Kidney (tissue), 14 donors: Measurements from ENCODE around the gene CUL3. TPM values are rescaled to one million over a fixed set of nuclear protein-coding genes. Genes with fewer than 3 reads are reported as not detected.

ENCODE experiments used
- DNase-seq, 5 donors: peaks; one replicate each; pipeline ENCODE4 v3.0.0-alpha.2; 2013 to 2020
- FAIRE-seq: peaks from 2 replicates; lab custom pipeline; 2012; peaks lifted over from hg19 to GRCh38; lab: Jason Lieb, UNC
- H3K27ac ChIP-seq, 2 donors: one replicate each; pipeline ENCODE4 v1.7.0; 2013; ENCODE audit warnings: low read depth in 2 of 2, low read length in 2 of 2, inconsistent platforms in 1 of 2
- H3K27me3 ChIP-seq: one replicate; pipeline ENCODE4 v1.7.1; 2013; ENCODE audit warnings: low read length, inconsistent platforms; ENCODE audit not compliant: control insufficient read depth, insufficient read depth
- H3K36me3 ChIP-seq, 3 donors: one replicate each; pipeline versions ENCODE4 v1.7.0 to v1.7.1; 2013; ENCODE audit warnings: low read length in 3 of 3, control low read depth in 1 of 3, inconsistent platforms in 1 of 3; ENCODE audit not compliant: insufficient read depth in 3 of 3, control insufficient read depth in 2 of 3
- H3K4me1 ChIP-seq, 3 donors: one replicate each; pipeline versions ENCODE4 v1.7.0 to v1.7.1; 2013; ENCODE audit warnings: low read length in 3 of 3, inconsistent platforms in 1 of 3, low read depth in 1 of 3; ENCODE audit not compliant: control insufficient read depth in 2 of 3, insufficient read depth in 2 of 3
- H3K4me3 ChIP-seq, 3 donors: one replicate each; pipeline versions ENCODE4 v1.7.0 to v1.8.1; 2013; ENCODE audit warnings: low read length in 3 of 3, control low read depth in 1 of 3, inconsistent platforms in 1 of 3
- H3K9ac ChIP-seq, 3 donors: one replicate each; pipeline versions ENCODE4 v1.7.0 to v1.7.1; 2013; ENCODE audit warnings: low read length in 3 of 3, control low read depth in 1 of 3, inconsistent platforms in 1 of 3
- H3K9me3 ChIP-seq, 3 donors: one replicate each; pipeline versions ENCODE4 v1.7.0 to v1.7.1; 2013; ENCODE audit warnings: low read length in 3 of 3, control low read depth in 1 of 3, inconsistent platforms in 1 of 3; ENCODE audit not compliant: control insufficient read depth in 2 of 3, insufficient read depth in 1 of 3
- intact Hi-C: fragments of 100-400 bp; cut with DNase I; formaldehyde crosslinking; loops from one replicate; pipeline ENCODE4 v1.11.1; 2022
- polyA plus RNA-seq: library from polyadenylated mRNA; stranded (reverse); fragments of 350-450 nt; fragmentation: Illumina TruSeq; extraction: RNeasy Lipid Tissue Mini Kit (QIAGEN cat#74804); gene quantifications from one replicate; pipeline ENCODE4 v1.2.3, GENCODE V29; 2014; ENCODE audit warnings: low read depth, low replicate concordance; ENCODE audit not compliant: insufficient read depth
- total RNA-seq: library from RNA; stranded (reverse); fragmentation: NEBNext Ultra II Directional; extraction: Animal tissue kit (Norgen Biotek cat#: 25700); gene quantifications from one replicate; pipeline ENCODE4 v1.2.1, GENCODE V29; 2021
- TF ChIP-seq, protein P1 (sequence below): IDR thresholded peaks from 3 replicates; pipeline ENCODE4 v1.5.1; 2012; ENCODE audit warnings: mild to moderate bottlenecking, moderate library complexity, borderline replicate concordance; ENCODE audit not compliant: insufficient read depth; ENCODE audit errors: extremely low read depth
- donor health status: control.
- donor health status: control.
- donor health status: control.
- donor health status: control.
- donor health status: control.
- donor health status: DM: yes; HTN: yes; CAD: no.
- donor health status: Normal renal cell carcinoma (clear cell type).

CUL3 gene
- total and polyA plus RNA-seq, 2 donors from 2014 or later: 78.5 to 81.2 TPM

DNA sequence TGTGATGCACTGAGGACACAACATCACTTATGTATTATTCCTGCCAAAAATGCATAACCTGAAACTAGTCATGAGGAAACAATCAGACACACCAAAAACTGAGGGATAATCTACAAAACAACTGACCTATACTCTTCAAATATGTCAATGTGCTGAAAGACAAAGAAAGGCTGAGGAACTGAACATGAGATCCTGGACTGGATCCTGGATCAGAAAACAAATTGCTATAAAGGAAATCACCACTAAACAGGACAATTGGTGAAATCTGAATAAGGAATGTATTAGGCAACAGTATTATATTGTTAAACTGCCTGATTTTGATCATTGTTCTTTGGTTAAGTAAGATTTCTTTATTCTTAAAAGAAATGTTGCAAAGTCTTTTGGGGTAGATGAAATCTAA is 28.8 kb downstream of the CUL3 start:
- no peak for DNase-seq
- TF ChIP-seq, protein P1, sequence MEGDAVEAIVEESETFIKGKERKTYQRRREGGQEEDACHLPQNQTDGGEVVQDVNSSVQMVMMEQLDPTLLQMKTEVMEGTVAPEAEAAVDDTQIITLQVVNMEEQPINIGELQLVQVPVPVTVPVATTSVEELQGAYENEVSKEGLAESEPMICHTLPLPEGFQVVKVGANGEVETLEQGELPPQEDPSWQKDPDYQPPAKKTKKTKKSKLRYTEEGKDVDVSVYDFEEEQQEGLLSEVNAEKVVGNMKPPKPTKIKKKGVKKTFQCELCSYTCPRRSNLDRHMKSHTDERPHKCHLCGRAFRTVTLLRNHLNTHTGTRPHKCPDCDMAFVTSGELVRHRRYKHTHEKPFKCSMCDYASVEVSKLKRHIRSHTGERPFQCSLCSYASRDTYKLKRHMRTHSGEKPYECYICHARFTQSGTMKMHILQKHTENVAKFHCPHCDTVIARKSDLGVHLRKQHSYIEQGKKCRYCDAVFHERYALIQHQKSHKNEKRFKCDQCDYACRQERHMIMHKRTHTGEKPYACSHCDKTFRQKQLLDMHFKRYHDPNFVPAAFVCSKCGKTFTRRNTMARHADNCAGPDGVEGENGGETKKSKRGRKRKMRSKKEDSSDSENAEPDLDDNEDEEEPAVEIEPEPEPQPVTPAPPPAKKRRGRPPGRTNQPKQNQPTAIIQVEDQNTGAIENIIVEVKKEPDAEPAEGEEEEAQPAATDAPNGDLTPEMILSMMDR: no peak
- Histone ChIP-seq H3K9me3 (no peaks in the 10 kb centered on the region), H3K27ac (no peak overlapping the region), H3K4me3 (no peak overlapping the region), H3K4me1 (peaks cover 0 to 2% (median 0%) of the 10 kb centered on the region in 3 donors), H3K36me3 (no peaks in the 10 kb centered on the region), H3K9ac (no peak overlapping the region), H3K27me3 (no peaks in the 10 kb centered on the region)
- FAIRE-seq: no peak
- intact Hi-C loops: no loop called here

DNA sequence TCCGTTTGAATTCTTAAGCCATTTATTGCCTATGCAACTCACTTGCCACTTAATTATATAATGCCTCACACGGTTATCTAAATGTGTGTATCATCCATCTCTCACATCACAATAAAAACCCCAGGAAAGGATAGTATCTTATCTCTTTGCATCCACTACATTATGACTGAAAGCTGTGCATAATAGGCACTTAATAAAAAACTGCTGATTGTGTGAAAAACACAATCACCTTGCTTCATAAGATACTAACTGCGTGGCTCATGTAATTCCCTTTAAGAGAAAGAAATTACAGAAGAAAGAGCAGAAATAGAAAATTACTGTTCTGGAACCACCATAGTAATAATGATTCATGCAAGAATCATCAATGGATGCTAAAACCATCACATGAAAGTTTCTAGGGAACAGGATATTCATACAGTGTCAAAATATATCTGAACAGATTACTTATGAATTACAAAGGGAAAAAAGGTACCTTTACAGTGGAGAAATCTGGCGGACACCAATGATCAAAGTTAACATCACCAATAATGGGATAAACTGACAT is 29.3 kb downstream of the CUL3 start:
- intact Hi-C loops: no loop called here
- FAIRE-seq (no peak), DNase-seq (no peak)
- TF ChIP-seq, protein P1: no peak
- Histone ChIP-seq H3K4me3 (no peak overlapping the region), H3K36me3 (no peaks in the 10 kb centered on the region), H3K9me3 (no peaks in the 10 kb centered on the region), H3K9ac (no peak overlapping the region), H3K4me1 (peaks cover 0 to under 1% (median 0%) of the 10 kb centered on the region in 3 donors), H3K27ac (no peak overlapping the region), H3K27me3 (no peaks in the 10 kb centered on the region)

DNA sequence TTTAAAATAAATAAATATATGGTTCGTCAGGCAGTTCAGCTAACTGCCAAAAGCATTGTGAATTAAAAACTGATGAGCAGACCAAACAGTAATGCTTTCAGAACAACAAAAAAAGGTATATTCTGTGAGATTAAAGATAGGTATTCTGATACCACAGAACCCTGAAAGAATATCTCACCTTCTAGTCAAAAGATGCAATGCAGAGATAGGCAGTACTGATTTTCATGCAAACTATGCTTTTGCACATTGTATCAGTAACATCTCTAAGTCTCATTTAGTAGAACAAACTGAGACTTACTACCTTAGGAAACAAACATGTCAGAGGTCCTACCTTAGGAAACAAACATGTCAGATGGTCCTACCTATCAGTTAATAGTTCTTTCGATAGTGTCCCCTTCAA is 32.4 kb downstream of the CUL3 start:
- Histone ChIP-seq H3K27me3 (no peaks in the 10 kb centered on the region), H3K9me3 (no peaks in the 10 kb centered on the region), H3K4me1 (no peaks in the 10 kb centered on the region), H3K4me3 (no peak overlapping the region), H3K9ac (no peak overlapping the region), H3K36me3 (no peaks in the 10 kb centered on the region), H3K27ac (no peak overlapping the region)
- TF ChIP-seq, protein P1: no peak
- intact Hi-C loops: no loop called here
- no peak for DNase-seq
- no peak for FAIRE-seq

DNA sequence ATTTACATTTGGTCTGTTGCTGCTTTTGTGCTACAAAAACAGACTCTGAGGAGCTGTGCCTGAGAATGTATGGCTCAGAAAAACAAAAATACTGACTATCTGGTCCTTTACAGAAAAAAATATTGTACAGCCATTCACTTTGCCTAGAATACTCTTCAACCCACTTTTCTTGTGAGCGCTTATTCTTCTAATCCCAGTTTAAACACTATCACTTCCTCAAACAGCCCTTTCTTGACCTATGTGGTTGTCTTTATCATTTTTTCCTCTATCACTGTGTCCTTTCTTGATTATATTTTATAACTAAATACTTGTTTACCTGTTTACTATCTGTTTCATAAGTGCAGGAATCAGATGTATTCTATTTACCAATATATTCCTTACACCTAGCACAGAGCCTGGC is 33.5 kb downstream of the CUL3 start:
- intact Hi-C loops: no loop called here
- no peak for FAIRE-seq

More for the DNA sequence above, 33.5 kb downstream of the CUL3 start:
- Histone ChIP-seq H3K9me3 (no peaks in the 10 kb centered on the region), H3K4me1 (no peaks in the 10 kb centered on the region), H3K4me3 (no peak overlapping the region), H3K36me3 (no peaks in the 10 kb centered on the region), H3K27me3 (no peaks in the 10 kb centered on the region), H3K9ac (no peak overlapping the region), H3K27ac (no peak overlapping the region)
- TF ChIP-seq, protein P1: no peak
- no peak for DNase-seq
